NCI-H748 (cell line): Measurements from ENCODE around the gene DLK2.
A peak's percentile ranks its signal among the peaks of the same experiment; 100 is the strongest.
"Not testable (repeated sequence)": the region's sequence is repeated elsewhere in the genome, so short reads cannot be mapped to it uniquely, and the experiment has no call there.

ENCODE experiments used
- DNase-seq: peaks from one replicate; lab custom pipeline; 2025; ENCODE audit not compliant: unreplicated experiment; lab: John Stamatoyannopoulos, UW

DLK2 gene

GRCh38 chr6:43481591-43482236 is 26.4 kb upstream of the DLK2 start:
- DNase-seq: no peak

GRCh38 chr6:43481075-43481474 is 25.7 kb upstream of the DLK2 start:
- DNase-seq: no peak

- peak; percentile 28 for DNase-seq
These were observed 22.6 kb upstream of the DLK2 start for GRCh38 chr6:43478008-43478372.

- DNase-seq: peak; percentile 94
These were observed 22.1 kb upstream of the DLK2 start, which contains the start of gene TJAP1 for GRCh38 chr6:43477235-43478007. Gene TJAP1, plus strand, starts transcription at chr6:43477570. Its CDS starts 21,432 bp downstream, at chr6:43499002.

GRCh38 chr6:43476746-43477145 is 21.4 kb upstream of the DLK2 start:
- DNase-seq: no peak

GRCh38 chr6:43475516-43475915 is 20.2 kb upstream of the DLK2 start:
- no peak for DNase-seq

GRCh38 chr6:43472515-43472914 is 17.2 kb upstream of the DLK2 start:
- DNase-seq: no peak

- DNase-seq: no peak
These were observed 16.1 kb upstream of the DLK2 start for GRCh38 chr6:43471399-43471798.

- DNase-seq: no peak
These were observed 14.6 kb upstream of the DLK2 start for GRCh38 chr6:43469947-43470346.

- no peak for DNase-seq
These were observed 13.7 kb upstream of the DLK2 start for GRCh38 chr6:43468748-43469681.

- no peak for DNase-seq
These were observed 12.9 kb upstream of the DLK2 start for GRCh38 chr6:43468240-43468639.

GRCh38 chr6:43467752-43468151 is 12.4 kb upstream of the DLK2 start:
- no peak for DNase-seq

GRCh38 chr6:43467265-43467664 is 11.9 kb upstream of the DLK2 start:
- DNase-seq: not testable (repeated sequence)

GRCh38 chr6:43465948-43466347 is 10.6 kb upstream of the DLK2 start:
- DNase-seq: no peak

GRCh38 chr6:43464337-43464736 is 9.0 kb upstream of the DLK2 start:
- DNase-seq: no peak

- no peak for DNase-seq
These were observed 6.6 kb upstream of the DLK2 start for GRCh38 chr6:43461936-43462335.

GRCh38 chr6:43460032-43460431 is 4.7 kb upstream of the DLK2 start:
- DNase-seq: no peak

GRCh38 chr6:43459535-43459934 is 4.2 kb upstream of the DLK2 start:
- no peak for DNase-seq

GRCh38 chr6:43458154-43458553 is 2.8 kb upstream of the DLK2 start:
- DNase-seq: not testable (repeated sequence)

GRCh38 chr6:43457643-43458042 is 2.3 kb upstream of the DLK2 start:
- peak; percentile 41 for DNase-seq

- peak; percentile 86 for DNase-seq
These were observed 435 bp downstream of the DLK2 start for GRCh38 chr6:43454696-43455530.
